ENCODE measurements around the gene PCNX1.

Gene PCNX1

GRCh38 chr14:70887207-70887681, 20.0 kb upstream of the PCNX1 start:
- TF ChIP-seq TAF1 (IDR thresholded peaks at IDR 0.05; ENCODE audit: borderline replicate concordance, insufficient read depth, low read length) (no peak), FOXP2 (optimal IDR thresholded peaks at IDR 0.05; ENCODE audit: borderline replicate concordance, extremely low read depth, extremely low read length, insufficient read depth) (no peak), POLR2AphosphoS5 (IDR thresholded peaks at IDR 0.05; ENCODE audit: low read depth, low read length) (no peak), REST (IDR thresholded peaks at IDR 0.05; ENCODE audit: insufficient read depth in 1 of 2, low read depth in 2 of 2, low read length in 2 of 2) (no peak), SIN3A (IDR thresholded peaks at IDR 0.05; ENCODE audit: borderline replicate concordance, insufficient read depth, low read length) (no peak)

- TF ChIP-seq FOXP2 (optimal IDR thresholded peaks at IDR 0.05; ENCODE audit: borderline replicate concordance, extremely low read depth, extremely low read length, insufficient read depth) (no peak), SIN3A (IDR thresholded peaks at IDR 0.05; ENCODE audit: borderline replicate concordance, insufficient read depth, low read length) (no peak), POLR2AphosphoS5 (IDR thresholded peaks at IDR 0.05; ENCODE audit: low read depth, low read length) (no peak), REST (IDR thresholded peaks at IDR 0.05; ENCODE audit: insufficient read depth in 1 of 2, low read depth in 2 of 2, low read length in 2 of 2) (no peak), TAF1 (IDR thresholded peaks at IDR 0.05; ENCODE audit: borderline replicate concordance, insufficient read depth, low read length) (no peak)
These were observed 19.3 kb upstream of the PCNX1 start for GRCh38 chr14:70887737-70888499.

GRCh38 chr14:70888681-70889175, 18.5 kb upstream of the PCNX1 start:
- TF ChIP-seq REST (IDR thresholded peaks at IDR 0.05; ENCODE audit: insufficient read depth in 1 of 2, low read depth in 2 of 2, low read length in 2 of 2) (no peak), TAF1 (IDR thresholded peaks at IDR 0.05; ENCODE audit: borderline replicate concordance, insufficient read depth, low read length) (no peak), FOXP2 (optimal IDR thresholded peaks at IDR 0.05; ENCODE audit: borderline replicate concordance, extremely low read depth, extremely low read length, insufficient read depth) (no peak), SIN3A (IDR thresholded peaks at IDR 0.05; ENCODE audit: borderline replicate concordance, insufficient read depth, low read length) (no peak), POLR2AphosphoS5 (IDR thresholded peaks at IDR 0.05; ENCODE audit: low read depth, low read length) (no peak)

GRCh38 chr14:70889555-70889954, 17.7 kb upstream of the PCNX1 start:
- TF ChIP-seq REST (IDR thresholded peaks at IDR 0.05; ENCODE audit: insufficient read depth in 1 of 2, low read depth in 2 of 2, low read length in 2 of 2) (no peak), SIN3A (IDR thresholded peaks at IDR 0.05; ENCODE audit: borderline replicate concordance, insufficient read depth, low read length) (no peak), TAF1 (IDR thresholded peaks at IDR 0.05; ENCODE audit: borderline replicate concordance, insufficient read depth, low read length) (no peak), POLR2AphosphoS5 (IDR thresholded peaks at IDR 0.05; ENCODE audit: low read depth, low read length) (no peak), FOXP2 (optimal IDR thresholded peaks at IDR 0.05; ENCODE audit: borderline replicate concordance, extremely low read depth, extremely low read length, insufficient read depth) (no peak)

Measured in PFSK-1 (cell line).